AG10803 (cell line): ENCODE measurements around the gene IGFL4.

Experiments used
- DNase-seq: peaks from one replicate; pipeline ENCODE4 v3.0.0; 2010; ENCODE audit warnings: low read depth
- H3K4me3 ChIP-seq: 2 replicates; pipeline ENCODE4 v1.5.1; 2011; ENCODE audit warnings: mild to moderate bottlenecking, low read length, control low read depth
- CTCF ChIP-seq: conservative IDR thresholded peaks from 2 replicates; pipeline ENCODE4 v1.5.1; 2011; ENCODE audit warnings: mild to moderate bottlenecking, low read length, control low read depth, inconsistent platforms

Gene IGFL4

GRCh38 chr19:46031781-46032596 lies 8.8 kb downstream of the IGFL4 start:
- H3K4me3 ChIP-seq = no peak overlapping the region
- TF ChIP-seq CTCF = no peak
- no peak for DNase-seq

- DNase-seq = no peak
- no peak for TF ChIP-seq CTCF
- H3K4me3 ChIP-seq = no peak overlapping the region
Measured at GRCh38 chr19:46030812-46031550, 9.8 kb downstream of the IGFL4 start.

- no peak for DNase-seq
- TF ChIP-seq CTCF = no peak
- no peak overlapping the region for H3K4me3 ChIP-seq
Measured at GRCh38 chr19:46025835-46026234, 15.0 kb downstream of the IGFL4 start.

GRCh38 chr19:46023311-46023779 lies 17.5 kb downstream of the IGFL4 start:
- no peak for TF ChIP-seq CTCF
- no peak for DNase-seq
- H3K4me3 ChIP-seq = no peak overlapping the region

GRCh38 chr19:46022431-46023310 lies 18.1 kb downstream of the IGFL4 start, which contains the start of gene PGLYRP1:
PGLYRP1 (minus strand) TSS chr19:46023053; CDS start chr19:46023021, 32 bp downstream.
- TF ChIP-seq CTCF = no peak
- no peak for DNase-seq
- H3K4me3 ChIP-seq = no peak within 1 kb of the TSS

- no peak for DNase-seq
- no peak overlapping the region for H3K4me3 ChIP-seq
- TF ChIP-seq CTCF = no peak
Measured at GRCh38 chr19:46022061-46022430, 18.8 kb downstream of the IGFL4 start.
